ENCODE results near the gene CREB3L4. TPM values are rescaled to one million over a fixed set of nuclear protein-coding genes. Genes with fewer than 3 reads are reported as not detected.
A peak's percentile ranks its signal among the peaks of the same experiment; 100 is the strongest.

CREB3L4 gene
- total RNA-seq, 1 experiment from 2014 or later, result 6.9 TPM

- no peak for DNase-seq (ENCODE audit: low read depth)
These were observed 30.4 kb upstream of the CREB3L4 start for GRCh38 chr1:153937331-153937730.

- DNase-seq (ENCODE audit: low read depth), result no peak
These were observed 28.7 kb upstream of the CREB3L4 start for GRCh38 chr1:153938996-153939395.

GRCh38 chr1:153939476-153939875 lies 28.2 kb upstream of the CREB3L4 start:
- DNase-seq (ENCODE audit: low read depth), result no peak

- no peak for DNase-seq (ENCODE audit: low read depth)
These were observed 26.9 kb upstream of the CREB3L4 start for GRCh38 chr1:153940756-153941155.

- no peak for DNase-seq (ENCODE audit: low read depth)
These were observed 25.6 kb upstream of the CREB3L4 start for GRCh38 chr1:153941826-153942725.

GRCh38 chr1:153942766-153943549 lies 24.7 kb upstream of the CREB3L4 start:
- no peak for DNase-seq (ENCODE audit: low read depth)

- DNase-seq (ENCODE audit: low read depth), result no peak
These were observed 23.5 kb upstream of the CREB3L4 start for GRCh38 chr1:153944005-153944826.

GRCh38 chr1:153944827-153945117 lies 22.9 kb upstream of the CREB3L4 start:
- DNase-seq (ENCODE audit: low read depth), result no peak

- peak; percentile 52 for DNase-seq (ENCODE audit: low read depth)
These were observed 22.4 kb upstream of the CREB3L4 start for GRCh38 chr1:153945131-153945794.

- DNase-seq (ENCODE audit: low read depth), result peak; percentile 65
These were observed 21.7 kb upstream of the CREB3L4 start for GRCh38 chr1:153945795-153946621.

GRCh38 chr1:153946622-153947241 lies 21.0 kb upstream of the CREB3L4 start, which contains the start of gene DENND4B:
Gene DENND4B (minus strand): TSS chr1:153946718. CDS start chr1:153944374, 2,344 bp downstream.
- peak; percentile 73 for DNase-seq (ENCODE audit: low read depth)

GRCh38 chr1:153951183-153951582 lies 16.5 kb upstream of the CREB3L4 start:
- no peak for DNase-seq (ENCODE audit: low read depth)

GRCh38 chr1:153951801-153952200 lies 15.9 kb upstream of the CREB3L4 start:
- DNase-seq (ENCODE audit: low read depth), result no peak

GRCh38 chr1:153953859-153954365 lies 13.8 kb upstream of the CREB3L4 start:
- no peak for DNase-seq (ENCODE audit: low read depth)

- no peak for DNase-seq (ENCODE audit: low read depth)
These were observed 12.9 kb upstream of the CREB3L4 start for GRCh38 chr1:153954826-153955225.

GRCh38 chr1:153956997-153957715 lies 10.5 kb upstream of the CREB3L4 start:
- DNase-seq (ENCODE audit: low read depth), result no peak

- DNase-seq (ENCODE audit: low read depth), result peak; percentile 8
These were observed 10.0 kb upstream of the CREB3L4 start for GRCh38 chr1:153957744-153958110.

- DNase-seq (ENCODE audit: low read depth), result peak; percentile 98
These were observed 9.4 kb upstream of the CREB3L4 start, which contains the start of gene CRTC2 for GRCh38 chr1:153958111-153958960. Gene CRTC2 (minus strand): TSS chr1:153958612. CDS start chr1:153958497, 115 bp downstream.

Data from LHCN-M2 (cell line).